Cardiac muscle cell (in vitro differentiated cells and primary cell): ENCODE results near the gene SULT1C4. TPM values are rescaled to one million over a fixed set of nuclear protein-coding genes. Genes with fewer than 3 reads are reported as not detected.

Source experiments
- DNase-seq, 2 donors: peaks; one replicate each; pipeline versions ENCODE4 v3.0.0 to v3.0.0-alpha.2; 2010 to 2017; ENCODE audit warnings: low read depth in 1 of 2, low spot score in 1 of 2
- H3K27ac ChIP-seq: fragments of 200-600 bp; sonication (generic); 2 replicates; pipeline ENCODE4 v1.5.1; 2016
- H3K27me3 ChIP-seq: fragments of 200-600 bp; sonication (generic); 2 replicates; pipeline ENCODE4 v1.6.0; 2016; ENCODE audit warnings: control low read depth
- H3K36me3 ChIP-seq: fragments of 200-600 bp; sonication (generic); 2 replicates; pipeline ENCODE4 v1.5.1; 2016; ENCODE audit warnings: control low read depth
- H3K4me1 ChIP-seq: fragments of 200-600 bp; sonication (generic); 2 replicates; pipeline ENCODE4 v1.8.1; 2017; ENCODE audit warnings: low read depth, mild to moderate bottlenecking, mixed run types
- H3K4me3 ChIP-seq: fragments of 200-600 bp; sonication (generic); 2 replicates; pipeline ENCODE4 v1.5.1; 2016; ENCODE audit warnings: mild to moderate bottlenecking
- H3K9me3 ChIP-seq: fragments of 200-600 bp; sonication (generic); 2 replicates; pipeline ENCODE4 v1.5.1; 2017; ENCODE audit warnings: low read depth, mild to moderate bottlenecking, control low read depth
- polyA plus RNA-seq: library from polyadenylated mRNA; unstranded; fragments of >200 nt; fragmentation: Nextera tagmentation; extraction: Ambion mirVana; gene quantifications from 2 replicates; pipeline ENCODE4 v1.2.1, GENCODE V29; 2016
- total RNA-seq: library from RNA; depleted of rRNA; stranded (reverse); fragments of >200 nt; gene quantifications from 2 replicates; pipeline ENCODE4 v1.2.3, GENCODE V29; 2016
- TF ChIP-seq, protein P1 (sequence below): IDR thresholded peaks from 2 replicates; pipeline ENCODE4 v1.5.1; 2012; ENCODE audit warnings: low read depth, mild to moderate bottlenecking, low read length

Gene SULT1C4
- total and polyA plus RNA-seq, 2 experiments from 2014 or later: 10.6 to 14.3 TPM

- no peaks in the 10 kb centered on the region for H3K27me3 ChIP-seq
- H3K9me3 ChIP-seq: no peaks in the 10 kb centered on the region
- TF ChIP-seq, protein P1, sequence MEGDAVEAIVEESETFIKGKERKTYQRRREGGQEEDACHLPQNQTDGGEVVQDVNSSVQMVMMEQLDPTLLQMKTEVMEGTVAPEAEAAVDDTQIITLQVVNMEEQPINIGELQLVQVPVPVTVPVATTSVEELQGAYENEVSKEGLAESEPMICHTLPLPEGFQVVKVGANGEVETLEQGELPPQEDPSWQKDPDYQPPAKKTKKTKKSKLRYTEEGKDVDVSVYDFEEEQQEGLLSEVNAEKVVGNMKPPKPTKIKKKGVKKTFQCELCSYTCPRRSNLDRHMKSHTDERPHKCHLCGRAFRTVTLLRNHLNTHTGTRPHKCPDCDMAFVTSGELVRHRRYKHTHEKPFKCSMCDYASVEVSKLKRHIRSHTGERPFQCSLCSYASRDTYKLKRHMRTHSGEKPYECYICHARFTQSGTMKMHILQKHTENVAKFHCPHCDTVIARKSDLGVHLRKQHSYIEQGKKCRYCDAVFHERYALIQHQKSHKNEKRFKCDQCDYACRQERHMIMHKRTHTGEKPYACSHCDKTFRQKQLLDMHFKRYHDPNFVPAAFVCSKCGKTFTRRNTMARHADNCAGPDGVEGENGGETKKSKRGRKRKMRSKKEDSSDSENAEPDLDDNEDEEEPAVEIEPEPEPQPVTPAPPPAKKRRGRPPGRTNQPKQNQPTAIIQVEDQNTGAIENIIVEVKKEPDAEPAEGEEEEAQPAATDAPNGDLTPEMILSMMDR: no peak
- no peak overlapping the region for H3K4me3 ChIP-seq
- H3K36me3 ChIP-seq: no peaks in the 10 kb centered on the region
- no peak overlapping the region for H3K27ac ChIP-seq
- H3K4me1 ChIP-seq: no peaks in the 10 kb centered on the region
- no peak for DNase-seq
Observed at GRCh38 chr2:108392029-108392428, 14.3 kb downstream of the SULT1C4 start.

DNA sequence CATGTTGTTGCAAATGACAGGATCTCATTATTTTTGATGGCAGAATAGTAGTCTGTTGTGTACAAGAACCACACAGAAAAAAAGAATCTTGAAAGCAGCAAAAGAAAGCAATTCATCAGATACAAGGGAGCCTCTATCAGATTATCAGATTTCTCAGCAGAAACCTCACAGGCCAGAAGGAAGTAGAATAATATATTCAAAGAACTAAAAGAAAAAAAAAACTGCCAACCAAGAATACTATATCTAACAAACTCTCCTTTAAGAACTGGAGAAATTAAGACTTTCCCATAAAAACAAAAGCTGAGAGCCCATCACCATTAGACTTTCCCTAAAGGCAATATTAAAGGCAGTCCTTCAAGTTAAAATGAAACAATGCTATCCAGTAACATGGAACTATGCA, 15.4 kb downstream of the SULT1C4 start:
- H3K27ac ChIP-seq: no peak overlapping the region
- no peaks in the 10 kb centered on the region for H3K27me3 ChIP-seq
- no peaks in the 10 kb centered on the region for H3K4me1 ChIP-seq
- TF ChIP-seq, protein P1: no peak
- DNase-seq: no peak
- H3K4me3 ChIP-seq: no peak overlapping the region
- H3K9me3 ChIP-seq: no peaks in the 10 kb centered on the region
- no peaks in the 10 kb centered on the region for H3K36me3 ChIP-seq

GRCh38 chr2:108395155-108395554, 17.4 kb downstream of the SULT1C4 start:
- Histone ChIP-seq H3K9me3 (no peaks in the 10 kb centered on the region), H3K36me3 (no peaks in the 10 kb centered on the region), H3K4me1 (no peaks in the 10 kb centered on the region), H3K27me3 (no peaks in the 10 kb centered on the region), H3K27ac (no peak overlapping the region), H3K4me3 (no peak overlapping the region)
- TF ChIP-seq, protein P1: no peak
- DNase-seq: no peak

DNA sequence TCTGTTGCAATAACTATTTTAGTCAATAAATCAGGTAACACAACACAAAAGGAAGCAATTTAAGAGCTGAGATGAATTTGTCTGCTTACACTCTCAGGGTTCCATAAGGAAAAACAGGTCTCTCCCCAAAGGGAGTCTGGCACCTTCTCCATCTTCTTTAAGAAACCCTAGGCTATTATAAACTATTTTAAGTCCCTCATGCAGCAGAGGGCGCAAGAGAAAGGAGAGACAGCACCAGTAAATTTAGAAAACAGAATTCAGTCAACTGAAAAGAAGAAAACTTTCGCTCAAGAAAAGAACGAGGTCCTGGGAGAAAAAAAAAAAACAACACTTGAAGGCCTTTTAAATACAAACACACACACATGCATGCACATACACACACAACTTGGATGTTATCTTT, 19.1 kb downstream of the SULT1C4 start:
- no peaks in the 10 kb centered on the region for H3K4me1 ChIP-seq
- no peak overlapping the region for H3K27ac ChIP-seq
- peak in 1 of 2 donors; percentile 63 for DNase-seq
- no peaks in the 10 kb centered on the region for H3K36me3 ChIP-seq
- H3K4me3 ChIP-seq: no peak overlapping the region
- no peaks in the 10 kb centered on the region for H3K9me3 ChIP-seq
- TF ChIP-seq, protein P1: peak; percentile 44
- H3K27me3 ChIP-seq: no peaks in the 10 kb centered on the region

DNA sequence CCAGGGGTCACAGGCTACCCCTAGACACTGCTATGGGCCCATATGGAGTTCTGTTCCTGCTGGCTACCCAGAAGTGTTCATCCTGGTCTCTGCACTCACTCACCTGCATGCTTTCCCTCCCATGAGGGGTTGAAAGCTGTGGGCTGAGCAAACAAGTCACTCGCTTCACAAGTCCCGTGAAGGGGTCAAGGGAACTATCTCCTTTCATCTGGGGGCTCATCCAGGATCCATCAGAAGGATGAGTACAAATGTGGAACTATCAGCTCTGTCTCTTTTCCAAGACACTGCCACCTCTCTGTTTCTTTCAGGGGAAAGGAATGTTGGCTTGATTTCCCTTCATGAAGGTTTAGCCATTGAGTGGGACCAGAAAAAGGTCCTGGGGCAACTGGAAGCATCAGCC, 21.7 kb downstream of the SULT1C4 start:
- Histone ChIP-seq H3K27me3 (no peaks in the 10 kb centered on the region), H3K36me3 (no peaks in the 10 kb centered on the region), H3K4me3 (no peak overlapping the region), H3K27ac (no peak overlapping the region), H3K9me3 (no peaks in the 10 kb centered on the region), H3K4me1 (no peaks in the 10 kb centered on the region)
- no peak for DNase-seq
- TF ChIP-seq, protein P1: no peak

DNA sequence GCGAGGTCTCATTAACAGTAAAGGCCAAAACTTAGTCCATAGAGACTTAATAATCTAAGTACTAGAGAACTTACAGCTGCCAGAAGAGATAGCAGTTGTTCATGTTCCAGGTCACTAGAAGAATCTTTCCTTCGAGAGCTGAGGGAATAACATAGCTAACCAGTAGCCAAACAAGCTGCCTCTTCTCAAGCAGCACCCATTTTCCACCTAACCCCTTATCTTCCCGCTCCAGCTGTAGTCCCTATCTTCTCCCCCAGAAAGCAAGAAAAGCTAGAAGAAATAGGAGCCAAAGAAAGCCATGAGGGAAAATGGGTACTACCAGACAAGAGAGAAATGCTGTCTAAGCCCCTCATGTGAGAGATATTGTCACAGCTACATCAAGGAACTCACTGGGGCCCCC, 24.0 kb downstream of the SULT1C4 start:
- H3K9me3 ChIP-seq: no peaks in the 10 kb centered on the region
- no peak for DNase-seq
- H3K27ac ChIP-seq: no peak overlapping the region
- H3K36me3 ChIP-seq: no peaks in the 10 kb centered on the region
- H3K27me3 ChIP-seq: no peaks in the 10 kb centered on the region
- H3K4me1 ChIP-seq: no peaks in the 10 kb centered on the region
- no peak overlapping the region for H3K4me3 ChIP-seq
- TF ChIP-seq, protein P1: no peak
